HepG2 (cell line): ENCODE measurements around the gene KIF19. TPM values are rescaled to one million over a fixed set of nuclear protein-coding genes. Genes with fewer than 3 reads are reported as not detected.

ENCODE experiments used
- ARNTL ChIP-seq: sonication (generic); formaldehyde crosslinking; IDR thresholded peaks from 2 replicates; pipeline ENCODE4 v1.4.0; 2020; ENCODE audit warnings: mild to moderate bottlenecking, missing genetic modification reagents
- ATF6 ChIP-seq: sonication (generic); formaldehyde crosslinking; conservative IDR thresholded peaks from 2 replicates; pipeline ENCODE4 v1.4.0; 2020; ENCODE audit warnings: missing genetic modification reagents
- CHD4 ChIP-seq: fragments of 200-600 bp; sonication (generic); IDR thresholded peaks from 2 replicates; pipeline ENCODE4 v1.7.0; 2017; ENCODE audit warnings: mild to moderate bottlenecking, low read length, borderline replicate concordance
- MAFK ChIP-seq, 2 experiments: IDR thresholded peaks in 1 of 2; conservative IDR thresholded peaks in 1 of 2; 2 replicates each; pipeline ENCODE4 v1.6.1; 2011; ENCODE audit warnings: improper control_type of control experiment in 2 of 2, low read length in 2 of 2
- MED1 ChIP-seq: sonication (generic); formaldehyde crosslinking; IDR thresholded peaks from 2 replicates; pipeline ENCODE4 v1.4.0; 2020; ENCODE audit warnings: missing genetic modification reagents
- ZNF256 ChIP-seq: sonication (generic); formaldehyde crosslinking; conservative IDR thresholded peaks from 2 replicates; pipeline ENCODE4 v1.4.0; 2020; ENCODE audit warnings: missing genetic modification reagents
- ZNF615 ChIP-seq: sonication (generic); formaldehyde crosslinking; IDR thresholded peaks from 2 replicates; pipeline ENCODE4 v1.5.0; 2020; ENCODE audit warnings: mild to moderate bottlenecking, missing genetic modification reagents, borderline replicate concordance
- ZNF720 ChIP-seq: sonication (generic); formaldehyde crosslinking; IDR thresholded peaks from 2 replicates; pipeline ENCODE4 v1.4.0; 2020; ENCODE audit warnings: missing genetic modification reagents
- ZNF740 ChIP-seq: sonication (generic); formaldehyde crosslinking; IDR thresholded peaks from 2 replicates; pipeline ENCODE4 v1.4.0; 2020; ENCODE audit warnings: missing genetic modification reagents
- ZNF879 ChIP-seq: sonication (generic); formaldehyde crosslinking; IDR thresholded peaks from 2 replicates; pipeline ENCODE4 v1.8.1; 2023; ENCODE audit warnings: missing genetic modification reagents
- polyA plus RNA-seq, 8 experiments: library from polyadenylated mRNA; depleted of rRNA in 3 of 8; stranded (reverse) in 7 of 8; unstranded in 1 of 8; fragments of >200 nt; fragmentation: Illumina TruSeq in 4 of 8; extraction: Trizol in 4 of 8; gene quantifications; 2 replicates each; pipeline versions ENCODE4 v1.2.1 to v1.2.3, GENCODE V29; 2011 to 2016; ENCODE audit warnings: low read depth in 4 of 8, missing spikeins in 1 of 8, mixed read lengths in 1 of 8; ENCODE audit not compliant: insufficient read depth in 1 of 8
- total RNA-seq, 5 experiments: library from RNA; depleted of rRNA; stranded (reverse); fragments of >200 nt; fragmentation: Illumina TruSeq; extraction: Trizol; gene quantifications; 2 replicates each; pipeline ENCODE4 v1.2.3, GENCODE V29; 2016; ENCODE audit warnings: low read depth in 1 of 5
- TF ChIP-seq, protein P1 (sequence below): sonication (generic); formaldehyde crosslinking; IDR thresholded peaks from 2 replicates; pipeline ENCODE4 v1.4.0; 2020; ENCODE audit warnings: mild to moderate bottlenecking, missing genetic modification reagents
- TF ChIP-seq, protein P2 (sequence below): sonication (generic); formaldehyde crosslinking; IDR thresholded peaks from 2 replicates; pipeline ENCODE4 v1.5.0; 2020; ENCODE audit warnings: mild to moderate bottlenecking, low read depth, missing genetic modification reagents, borderline replicate concordance
- TF ChIP-seq, protein P3 (sequence below): sonication (generic); formaldehyde crosslinking; IDR thresholded peaks from 2 replicates; pipeline ENCODE4 v1.9.0; 2022; ENCODE audit warnings: low read depth, missing genetic modification reagents
- TF ChIP-seq, protein P4 (sequence below): sonication (generic); formaldehyde crosslinking; IDR thresholded peaks from 2 replicates; pipeline ENCODE4 v1.8.1; 2023; ENCODE audit warnings: missing genetic modification reagents, mild to moderate bottlenecking, borderline replicate concordance
- TF ChIP-seq, protein P5 (sequence below): sonication (generic); formaldehyde crosslinking; conservative IDR thresholded peaks from 2 replicates; pipeline ENCODE4 v1.8.0; 2022; ENCODE audit warnings: missing genetic modification reagents

Gene KIF19
- total and polyA plus RNA-seq, 2 of the 13 experiments (the other 11 are each of a cell fraction or from before 2014, with no cell fraction given), result not detected

GRCh38 chr17:74354123-74354522, 28.1 kb downstream of the KIF19 start (continued):
- TF ChIP-seq, protein P1, sequence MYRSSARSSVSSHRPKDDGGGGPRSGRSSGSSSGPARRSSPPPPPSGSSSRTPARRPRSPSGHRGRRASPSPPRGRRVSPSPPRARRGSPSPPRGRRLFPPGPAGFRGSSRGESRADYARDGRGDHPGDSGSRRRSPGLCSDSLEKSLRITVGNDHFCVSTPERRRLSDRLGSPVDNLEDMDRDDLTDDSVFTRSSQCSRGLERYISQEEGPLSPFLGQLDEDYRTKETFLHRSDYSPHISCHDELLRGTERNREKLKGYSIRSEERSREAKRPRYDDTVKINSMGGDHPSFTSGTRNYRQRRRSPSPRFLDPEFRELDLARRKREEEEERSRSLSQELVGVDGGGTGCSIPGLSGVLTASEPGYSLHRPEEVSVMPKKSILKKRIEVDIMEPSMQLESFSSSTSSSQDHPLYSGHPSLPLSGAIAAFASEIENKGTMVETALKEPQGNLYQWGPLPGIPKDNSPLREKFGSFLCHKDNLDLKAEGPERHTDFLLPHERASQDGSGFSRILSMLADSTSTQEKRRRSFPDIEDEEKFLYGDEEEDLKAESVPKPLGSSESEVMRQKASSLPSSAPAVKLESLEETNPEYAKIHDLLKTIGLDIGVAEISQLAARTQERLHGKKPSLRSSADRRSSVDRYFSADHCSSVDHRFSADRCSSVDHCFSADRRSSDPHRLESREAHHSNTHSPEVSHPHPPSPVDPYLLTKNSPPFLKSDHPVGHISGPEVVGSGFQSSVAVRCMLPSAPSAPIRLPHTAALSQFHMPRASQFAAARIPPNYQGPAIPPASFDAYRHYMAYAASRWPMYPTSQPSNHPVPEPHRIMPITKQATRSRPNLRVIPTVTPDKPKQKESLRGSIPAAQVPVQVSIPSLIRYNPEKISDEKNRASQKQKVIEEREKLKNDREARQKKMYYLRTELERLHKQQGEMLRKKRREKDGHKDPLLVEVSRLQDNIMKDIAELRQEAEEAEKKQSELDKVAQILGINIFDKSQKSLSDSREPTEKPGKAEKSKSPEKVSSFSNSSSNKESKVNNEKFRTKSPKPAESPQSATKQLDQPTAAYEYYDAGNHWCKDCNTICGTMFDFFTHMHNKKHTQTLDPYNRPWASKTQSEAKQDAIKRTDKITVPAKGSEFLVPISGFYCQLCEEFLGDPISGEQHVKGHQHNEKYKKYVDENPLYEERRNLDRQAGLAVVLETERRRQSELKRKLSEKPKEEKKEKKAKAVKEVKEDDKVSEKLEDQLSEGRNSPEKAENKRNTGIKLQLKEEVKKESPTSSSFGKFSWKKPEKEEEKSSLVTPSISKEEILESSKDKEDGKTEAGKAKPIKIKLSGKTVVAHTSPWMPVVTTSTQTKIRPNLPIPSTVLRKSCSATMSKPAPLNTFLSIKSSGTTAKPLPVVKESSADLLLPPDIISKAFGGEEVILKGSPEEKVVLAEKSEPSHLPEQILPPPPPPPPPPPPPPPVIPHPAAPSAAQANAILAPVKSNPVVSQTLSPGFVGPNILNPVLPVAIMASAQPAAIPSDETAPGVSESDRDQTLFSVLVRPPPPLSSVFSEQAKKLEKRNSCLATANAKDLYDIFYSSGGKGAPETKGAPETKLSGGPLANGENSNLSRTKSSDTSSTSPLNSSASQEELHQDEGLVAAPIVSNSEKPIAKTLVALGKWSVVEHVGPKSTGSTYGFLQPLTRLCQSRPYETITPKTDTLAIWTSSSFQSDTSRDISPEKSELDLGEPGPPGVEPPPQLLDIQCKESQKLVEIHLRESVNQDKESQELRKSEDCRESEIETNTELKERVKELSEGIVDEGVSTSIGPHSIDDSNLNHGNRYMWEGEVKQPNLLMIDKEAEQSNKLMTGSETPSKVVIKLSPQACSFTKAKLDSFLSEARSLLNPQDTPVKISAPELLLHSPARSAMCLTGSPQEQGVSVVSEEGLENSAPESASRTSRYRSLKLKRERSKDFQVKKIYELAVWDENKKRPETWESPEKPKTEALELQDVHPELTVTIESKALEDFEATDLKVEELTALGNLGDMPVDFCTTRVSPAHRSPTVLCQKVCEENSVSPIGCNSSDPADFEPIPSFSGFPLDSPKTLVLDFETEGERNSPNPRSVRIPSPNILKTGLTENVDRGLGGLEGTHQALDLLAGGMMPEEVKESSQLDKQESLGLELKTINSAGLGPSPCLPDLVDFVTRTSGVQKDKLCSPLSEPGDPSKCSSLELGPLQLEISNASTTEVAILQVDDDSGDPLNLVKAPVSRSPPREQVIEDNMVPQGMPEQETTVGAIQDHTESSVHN (CRISPR knock-in tag), result no peak
- no peak for TF ChIP-seq ZNF879
- no peak for TF ChIP-seq ZNF256
- no peak for TF ChIP-seq MAFK (conservative IDR thresholded peaks at IDR 0.05 in 1 of 2, IDR thresholded peaks at IDR 0.05 in 1 of 2; ENCODE audit: low read length in 2 of 2)
- no peak for TF ChIP-seq ARNTL (CRISPR knock-in tag)
- TF ChIP-seq MED1, result 0 out of 2 replicates have a peak, but pooled peaks have one; percentile 21
- TF ChIP-seq, protein P2, sequence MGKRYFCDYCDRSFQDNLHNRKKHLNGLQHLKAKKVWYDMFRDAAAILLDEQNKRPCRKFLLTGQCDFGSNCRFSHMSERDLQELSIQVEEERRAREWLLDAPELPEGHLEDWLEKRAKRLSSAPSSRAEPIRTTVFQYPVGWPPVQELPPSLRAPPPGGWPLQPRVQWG (CRISPR knock-in tag), result no peak
- TF ChIP-seq, protein P3, sequence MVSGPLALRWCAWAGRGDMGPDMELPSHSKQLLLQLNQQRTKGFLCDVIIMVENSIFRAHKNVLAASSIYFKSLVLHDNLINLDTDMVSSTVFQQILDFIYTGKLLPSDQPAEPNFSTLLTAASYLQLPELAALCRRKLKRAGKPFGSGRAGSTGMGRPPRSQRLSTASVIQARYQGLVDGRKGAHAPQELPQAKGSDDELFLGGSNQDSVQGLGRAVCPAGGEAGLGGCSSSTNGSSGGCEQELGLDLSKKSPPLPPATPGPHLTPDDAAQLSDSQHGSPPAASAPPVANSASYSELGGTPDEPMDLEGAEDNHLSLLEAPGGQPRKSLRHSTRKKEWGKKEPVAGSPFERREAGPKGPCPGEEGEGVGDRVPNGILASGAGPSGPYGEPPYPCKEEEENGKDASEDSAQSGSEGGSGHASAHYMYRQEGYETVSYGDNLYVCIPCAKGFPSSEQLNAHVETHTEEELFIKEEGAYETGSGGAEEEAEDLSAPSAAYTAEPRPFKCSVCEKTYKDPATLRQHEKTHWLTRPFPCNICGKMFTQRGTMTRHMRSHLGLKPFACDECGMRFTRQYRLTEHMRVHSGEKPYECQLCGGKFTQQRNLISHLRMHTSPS (CRISPR knock-in tag), result no peak
- no peak for TF ChIP-seq ZNF720 (CRISPR knock-in tag)
- TF ChIP-seq ZNF615, result no peak
- no peak for TF ChIP-seq ATF6 (CRISPR knock-in tag)
- TF ChIP-seq, protein P4, sequence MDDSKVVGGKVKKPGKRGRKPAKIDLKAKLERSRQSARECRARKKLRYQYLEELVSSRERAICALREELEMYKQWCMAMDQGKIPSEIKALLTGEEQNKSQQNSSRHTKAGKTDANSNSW (CRISPR knock-in tag), result no peak
- TF ChIP-seq CHD4, result no peak
- no peak for TF ChIP-seq ZNF740 (CRISPR knock-in tag)
- TF ChIP-seq, protein P5, sequence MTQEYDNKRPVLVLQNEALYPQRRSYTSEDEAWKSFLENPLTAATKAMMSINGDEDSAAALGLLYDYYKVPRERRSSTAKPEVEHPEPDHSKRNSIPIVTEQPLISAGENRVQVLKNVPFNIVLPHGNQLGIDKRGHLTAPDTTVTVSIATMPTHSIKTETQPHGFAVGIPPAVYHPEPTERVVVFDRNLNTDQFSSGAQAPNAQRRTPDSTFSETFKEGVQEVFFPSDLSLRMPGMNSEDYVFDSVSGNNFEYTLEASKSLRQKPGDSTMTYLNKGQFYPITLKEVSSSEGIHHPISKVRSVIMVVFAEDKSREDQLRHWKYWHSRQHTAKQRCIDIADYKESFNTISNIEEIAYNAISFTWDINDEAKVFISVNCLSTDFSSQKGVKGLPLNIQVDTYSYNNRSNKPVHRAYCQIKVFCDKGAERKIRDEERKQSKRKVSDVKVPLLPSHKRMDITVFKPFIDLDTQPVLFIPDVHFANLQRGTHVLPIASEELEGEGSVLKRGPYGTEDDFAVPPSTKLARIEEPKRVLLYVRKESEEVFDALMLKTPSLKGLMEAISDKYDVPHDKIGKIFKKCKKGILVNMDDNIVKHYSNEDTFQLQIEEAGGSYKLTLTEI (CRISPR knock-in tag), result no peak
